ENCODE measurements around the gene ACTL7A. TPM values are rescaled to one million over a fixed set of nuclear protein-coding genes. Genes with fewer than 3 reads are reported as not detected.

The ACTL7A gene
- total and polyA plus RNA-seq, 4 donors: not detected

DNA sequence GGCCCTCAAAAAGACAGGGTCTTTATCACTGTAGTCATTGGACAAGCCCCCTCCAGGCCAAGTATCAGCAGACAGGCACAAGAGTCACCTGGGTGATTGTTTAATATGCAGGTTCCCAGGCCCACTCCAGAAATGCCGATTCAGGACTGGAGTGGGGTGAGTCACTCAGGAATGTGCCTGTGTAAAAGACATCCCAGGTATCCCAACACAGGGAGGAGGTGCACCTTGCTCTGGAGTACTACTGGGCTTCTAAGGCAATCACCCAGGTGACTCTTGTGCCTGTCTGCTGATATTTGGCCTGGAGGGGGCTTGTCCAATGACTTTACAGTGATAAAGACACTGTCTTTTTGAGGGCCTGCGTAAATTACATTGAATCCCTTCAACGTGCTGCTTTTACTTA lies 46.9 kb upstream of the ACTL7A start:
- WGBS, 2 donors: 74 to 88% methylated on average over 3 of the region's 3 CpGs
- no peaks in the 10 kb centered on the region for H3K27me3 ChIP-seq (ENCODE audit: control insufficient read depth in 3 of 3, insufficient read depth in 3 of 3, low read length in 2 of 3)
- H3K9ac ChIP-seq (ENCODE audit: insufficient read depth in 1 of 2, low read length in 2 of 2): no peak overlapping the region
- no peak for TF ChIP-seq CTCF (IDR thresholded peaks at IDR 0.05; ENCODE audit: control extremely low read depth, extremely low read depth)
- no peak overlapping the region for H3K4me3 ChIP-seq
- DNase-seq (no peak), ATAC-seq (ENCODE audit: insufficient read depth, low FRiP score) (no peak)
- H3K9me3 ChIP-seq (ENCODE audit: control insufficient read depth in 4 of 4, insufficient read depth in 3 of 4, low read length in 3 of 4): no peaks in the 10 kb centered on the region
- no peak overlapping the region for H3K27ac ChIP-seq (ENCODE audit: low read depth in 1 of 2, low read length in 1 of 2)
- no peaks in the 10 kb centered on the region for H3K36me3 ChIP-seq (ENCODE audit: control insufficient read depth in 4 of 4, insufficient read depth in 4 of 4, low read length in 4 of 4)
- peaks cover 0 to 28% (median 4%) of the 10 kb centered on the region in 5 donors for H3K4me1 ChIP-seq (ENCODE audit: control insufficient read depth in 5 of 5, insufficient read depth in 5 of 5, low read length in 5 of 5)

DNA sequence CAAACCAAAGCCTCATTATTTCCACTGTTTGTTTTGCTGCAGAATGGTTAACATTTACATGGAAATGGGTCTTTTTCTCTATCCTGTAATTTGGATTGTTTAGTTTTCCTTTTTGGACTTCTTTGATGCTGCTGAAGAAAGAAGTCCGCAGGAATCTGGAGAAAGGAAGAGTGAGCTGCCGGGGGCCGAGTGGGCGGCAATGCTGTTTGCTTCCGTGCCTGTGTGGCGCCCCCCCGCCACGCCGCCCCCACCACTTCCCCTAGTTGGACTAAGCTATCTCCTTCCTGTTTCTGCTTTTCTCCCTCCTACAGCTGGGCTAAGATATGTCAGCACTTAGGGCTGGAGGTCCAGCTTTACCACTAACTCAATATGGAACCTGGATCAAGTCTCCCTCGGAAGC lies 46.0 kb upstream of the ACTL7A start:
- TF ChIP-seq CTCF (IDR thresholded peaks at IDR 0.05; ENCODE audit: control extremely low read depth, extremely low read depth): no peak
- Histone ChIP-seq H3K4me1 (ENCODE audit: control insufficient read depth in 5 of 5, insufficient read depth in 5 of 5, low read length in 5 of 5) (peaks cover 0 to 28% (median 4%) of the 10 kb centered on the region in 5 donors), H3K9me3 (ENCODE audit: control insufficient read depth in 4 of 4, insufficient read depth in 3 of 4, low read length in 3 of 4) (no peaks in the 10 kb centered on the region), H3K27me3 (ENCODE audit: control insufficient read depth in 3 of 3, insufficient read depth in 3 of 3, low read length in 2 of 3) (no peaks in the 10 kb centered on the region), H3K27ac (ENCODE audit: low read depth in 1 of 2, low read length in 1 of 2) (no peak overlapping the region), H3K36me3 (ENCODE audit: control insufficient read depth in 4 of 4, insufficient read depth in 4 of 4, low read length in 4 of 4) (no peaks in the 10 kb centered on the region), H3K4me3 (no peak overlapping the region), H3K9ac (ENCODE audit: insufficient read depth in 1 of 2, low read length in 2 of 2) (no peak overlapping the region)
- 23 to 36% methylated on average over 10 of the region's 10 CpGs for WGBS, 2 donors
- no peak for ATAC-seq (ENCODE audit: insufficient read depth, low FRiP score)
- DNase-seq: no peak

GRCh38 chr9:108823829-108824228 lies 38.2 kb upstream of the ACTL7A start:
- Histone ChIP-seq H3K9ac (ENCODE audit: insufficient read depth in 1 of 2, low read length in 2 of 2) (no peak overlapping the region), H3K27me3 (ENCODE audit: control insufficient read depth in 3 of 3, insufficient read depth in 3 of 3, low read length in 2 of 3) (no peaks in the 10 kb centered on the region), H3K4me3 (no peak overlapping the region), H3K36me3 (ENCODE audit: control insufficient read depth in 4 of 4, insufficient read depth in 4 of 4, low read length in 4 of 4) (no peaks in the 10 kb centered on the region), H3K27ac (ENCODE audit: low read depth in 1 of 2, low read length in 1 of 2) (no peak overlapping the region), H3K9me3 (ENCODE audit: control insufficient read depth in 4 of 4, insufficient read depth in 3 of 4, low read length in 3 of 4) (peaks cover 0 to 6% (median 3%) of the 10 kb centered on the region in 4 donors), H3K4me1 (ENCODE audit: control insufficient read depth in 5 of 5, insufficient read depth in 5 of 5, low read length in 5 of 5) (no peaks in the 10 kb centered on the region)
- WGBS, 2 donors: 93 to 99% methylated on average over 3 of the region's 3 CpGs
- ATAC-seq (ENCODE audit: insufficient read depth, low FRiP score) (no peak), DNase-seq (no peak)
- TF ChIP-seq CTCF (IDR thresholded peaks at IDR 0.05; ENCODE audit: control extremely low read depth, extremely low read depth): no peak

DNA sequence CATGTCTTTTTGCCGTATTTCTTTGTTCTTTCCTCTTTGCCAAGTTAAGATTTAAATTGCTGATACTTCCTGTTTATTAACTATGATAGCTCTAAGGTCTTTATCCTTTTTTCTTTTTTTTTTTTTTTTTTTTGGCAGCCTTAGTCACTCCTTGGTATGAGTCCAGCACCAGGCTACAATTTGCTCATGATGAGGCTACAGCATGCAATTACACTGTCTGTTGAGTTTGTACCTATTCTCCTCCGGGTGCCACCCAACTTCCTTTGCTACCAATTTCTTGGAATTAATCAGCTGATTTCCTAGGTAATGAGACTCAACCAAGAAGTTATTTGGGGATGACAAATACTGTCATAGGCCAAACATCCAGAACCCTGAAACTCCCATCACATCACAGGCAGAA lies 31.8 kb upstream of the ACTL7A start:
- Histone ChIP-seq H3K9ac (ENCODE audit: insufficient read depth in 1 of 2, low read length in 2 of 2) (no peak overlapping the region), H3K36me3 (ENCODE audit: control insufficient read depth in 4 of 4, insufficient read depth in 4 of 4, low read length in 4 of 4) (no peaks in the 10 kb centered on the region), H3K27ac (ENCODE audit: low read depth in 1 of 2, low read length in 1 of 2) (no peak overlapping the region), H3K4me1 (ENCODE audit: control insufficient read depth in 5 of 5, insufficient read depth in 5 of 5, low read length in 5 of 5) (no peaks in the 10 kb centered on the region), H3K27me3 (ENCODE audit: control insufficient read depth in 3 of 3, insufficient read depth in 3 of 3, low read length in 2 of 3) (no peaks in the 10 kb centered on the region), H3K4me3 (no peak overlapping the region), H3K9me3 (ENCODE audit: control insufficient read depth in 4 of 4, insufficient read depth in 3 of 4, low read length in 3 of 4) (no peaks in the 10 kb centered on the region)
- DNase-seq (peak in 2 of 3 donors; percentile 49 to 56), ATAC-seq (ENCODE audit: insufficient read depth, low FRiP score) (no peak)
- 66 to 81% methylated on average over 2 of the region's 2 CpGs for WGBS, 2 donors
- no peak for TF ChIP-seq CTCF (IDR thresholded peaks at IDR 0.05; ENCODE audit: control extremely low read depth, extremely low read depth)
